CD4-positive, alpha-beta T cell treated with Interleukin-1 beta for 1 hour (primary cell): Measurements from ENCODE around the gene RTN1.
A peak's percentile ranks its signal among the peaks of the same experiment; 100 is the strongest.

Experiments used
- DNase-seq, 2 donors: peaks; one replicate each; pipeline ENCODE4 v3.0.0-alpha.2; 2020 to 2022

RTN1 gene

DNA sequence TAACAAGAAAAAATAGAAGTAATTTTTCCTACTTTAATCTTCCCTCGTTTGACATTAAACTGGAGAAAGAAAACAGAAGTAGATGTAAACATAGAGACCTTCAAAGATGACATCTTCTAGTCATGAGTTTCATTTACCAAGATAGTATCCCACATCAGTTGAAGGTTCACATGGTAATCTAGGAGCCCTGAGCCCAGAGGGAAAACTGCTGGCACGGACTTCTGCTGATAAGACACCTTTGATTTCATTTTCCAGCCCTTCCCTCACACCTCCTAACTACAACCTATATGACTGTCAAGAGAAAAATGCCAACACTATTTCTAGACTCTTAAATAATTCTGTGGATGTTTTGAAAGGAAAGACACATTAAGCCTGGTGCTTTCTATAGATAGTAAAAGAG lies 247.9 kb downstream of the RTN1 start:
- DNase-seq: no peak

GRCh38 chr14:59619061-59619460 lies 251.5 kb downstream of the RTN1 start:
- no peak for DNase-seq

DNA sequence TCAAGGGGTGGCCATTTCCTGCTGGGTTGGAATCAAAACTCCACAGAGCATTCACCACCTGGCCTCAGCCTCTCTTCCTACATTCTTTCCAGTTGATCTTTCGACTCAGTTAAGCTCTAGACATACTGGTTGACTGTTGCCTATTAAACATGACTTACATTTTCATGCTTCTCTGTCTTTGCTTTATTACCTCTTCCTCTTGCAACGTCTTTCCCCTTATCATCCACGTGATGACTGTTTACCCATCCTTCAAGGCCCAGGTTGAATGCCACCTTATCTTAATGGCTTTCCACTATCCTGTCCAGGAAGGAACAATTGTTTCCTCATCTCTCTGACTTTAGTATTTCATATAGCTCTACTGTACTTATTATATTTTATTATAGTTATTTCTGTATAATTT lies 269.5 kb downstream of the RTN1 start:
- no peak for DNase-seq

GRCh38 chr14:59600211-59600945 lies 270.2 kb downstream of the RTN1 start:
- no peak for DNase-seq

DNA sequence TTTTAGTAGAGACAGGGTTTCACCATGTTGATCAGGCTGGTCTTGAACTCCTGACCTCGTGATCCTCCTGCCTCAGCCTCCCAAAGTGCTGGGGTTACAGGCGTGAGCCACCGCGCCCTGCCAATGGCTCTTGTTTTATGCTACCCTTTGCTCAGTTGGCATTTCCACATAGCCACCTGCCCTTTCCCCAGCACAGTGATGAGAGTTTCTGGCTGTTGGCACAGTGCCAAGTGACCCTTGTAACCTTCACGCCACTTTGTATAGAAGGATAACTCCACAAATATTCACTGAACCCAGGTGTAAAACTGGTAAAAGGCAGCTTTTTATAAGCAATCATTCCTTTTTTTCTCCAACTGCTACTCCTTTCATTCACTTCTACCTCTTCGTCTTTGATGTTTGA lies 275.5 kb downstream of the RTN1 start:
- DNase-seq: no peak

- no peak for DNase-seq
Observed at GRCh38 chr14:59591641-59592370, 278.8 kb downstream of the RTN1 start.

DNA sequence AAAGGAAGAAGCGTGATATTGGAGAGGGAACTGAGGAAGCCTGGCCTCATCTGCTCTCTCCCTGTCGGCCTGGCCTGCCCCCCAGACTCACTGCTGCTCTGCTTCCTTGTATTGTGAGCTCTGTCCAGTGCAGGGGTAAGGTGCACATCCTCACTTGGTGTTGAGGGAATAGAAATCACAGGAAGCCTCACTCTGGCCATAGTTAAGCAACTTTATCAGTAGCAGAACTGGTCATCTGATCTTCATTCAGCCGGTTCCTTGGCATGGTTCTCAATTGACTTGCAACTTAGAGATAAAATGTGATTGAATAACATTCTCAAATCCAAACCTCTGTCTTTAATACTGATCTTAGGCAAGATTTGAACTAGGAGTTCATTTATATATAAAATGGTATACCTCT lies 282.5 kb downstream of the RTN1 start:
- DNase-seq: no peak

GRCh38 chr14:59585891-59586554 lies 284.6 kb downstream of the RTN1 start:
- no peak for DNase-seq

DNA sequence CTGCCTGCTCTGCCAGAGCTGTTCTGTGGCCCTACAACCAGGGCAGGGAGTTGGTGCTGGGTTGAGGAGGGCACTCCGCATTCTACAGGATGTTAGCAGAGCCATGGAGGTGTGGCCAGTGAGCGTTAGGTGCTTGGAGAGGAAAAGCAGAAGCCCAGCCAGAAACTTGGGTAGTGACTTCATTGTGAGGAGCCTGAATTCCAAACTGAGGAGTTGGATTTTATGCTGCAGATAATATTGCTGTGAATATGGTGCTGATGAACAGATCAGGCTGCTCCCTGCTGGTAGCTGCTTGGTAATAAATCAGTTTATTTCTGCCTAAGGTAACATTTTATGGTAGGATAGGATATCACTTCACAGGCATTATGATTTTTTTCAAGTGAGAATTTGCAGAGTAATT lies 286.8 kb downstream of the RTN1 start:
- DNase-seq: no peak

DNA sequence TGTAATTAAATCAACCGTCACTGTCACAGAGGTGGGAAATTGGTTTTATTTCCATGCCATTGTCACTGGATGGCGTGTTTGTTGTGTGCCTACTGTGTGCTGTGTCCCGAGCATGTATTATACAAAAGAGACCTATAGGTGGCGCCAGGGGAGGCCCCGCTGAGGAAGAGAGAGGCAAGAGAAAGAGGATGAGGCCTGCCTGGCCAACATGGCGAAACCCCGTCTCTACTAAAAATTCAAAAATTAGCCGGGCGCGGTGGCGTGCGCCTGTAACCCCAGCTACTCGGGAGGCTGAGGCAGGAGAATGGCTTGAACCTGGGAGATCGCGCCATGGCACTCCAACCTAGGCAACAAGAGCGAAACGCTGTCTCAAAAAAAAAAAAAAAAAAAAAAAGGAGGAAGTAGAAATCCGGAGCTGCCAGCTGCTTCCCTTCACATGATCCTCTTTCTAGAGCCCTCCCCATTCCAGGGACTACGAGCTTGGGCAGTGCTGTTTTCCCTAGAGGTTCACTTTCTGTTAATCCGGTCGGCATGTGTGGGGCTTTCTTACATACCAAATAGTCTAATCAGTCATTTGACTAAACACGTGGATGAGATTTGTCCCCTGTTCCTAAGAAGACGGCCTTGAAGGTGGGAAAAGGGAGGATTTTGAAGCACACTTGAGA lies 287.6 kb downstream of the RTN1 start:
- DNase-seq: peak in 1 of 2 donors; percentile 3

GRCh38 chr14:59582161-59582560 lies 288.4 kb downstream of the RTN1 start:
- DNase-seq: no peak

DNA sequence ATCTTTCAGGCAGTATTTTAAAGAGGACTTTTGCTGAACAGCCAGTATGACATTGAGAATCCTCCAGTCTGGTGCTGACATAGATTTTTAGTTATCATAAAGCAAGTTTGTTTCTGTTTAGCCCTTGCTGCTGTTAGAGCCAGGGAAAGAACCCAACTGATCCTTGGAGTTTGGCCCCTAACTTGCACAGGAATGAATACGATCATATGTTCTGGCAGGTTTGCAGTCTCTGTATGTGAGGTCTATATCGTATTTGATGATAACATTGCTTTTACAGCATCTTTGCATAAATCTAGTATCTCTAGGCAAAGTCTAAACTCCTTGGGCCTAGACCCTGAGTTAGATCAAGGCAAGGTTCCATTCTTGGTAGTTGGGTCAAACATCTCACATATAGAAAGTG lies 289.7 kb downstream of the RTN1 start:
- DNase-seq: no peak

GRCh38 chr14:59576332-59577294 lies 294.0 kb downstream of the RTN1 start, which contains the start of gene CCDC175:
CCDC175 (minus strand) TSS chr14:59576812; CDS start chr14:59576775, 37 bp downstream.
- peak; percentile 74 to 85 for DNase-seq

DNA sequence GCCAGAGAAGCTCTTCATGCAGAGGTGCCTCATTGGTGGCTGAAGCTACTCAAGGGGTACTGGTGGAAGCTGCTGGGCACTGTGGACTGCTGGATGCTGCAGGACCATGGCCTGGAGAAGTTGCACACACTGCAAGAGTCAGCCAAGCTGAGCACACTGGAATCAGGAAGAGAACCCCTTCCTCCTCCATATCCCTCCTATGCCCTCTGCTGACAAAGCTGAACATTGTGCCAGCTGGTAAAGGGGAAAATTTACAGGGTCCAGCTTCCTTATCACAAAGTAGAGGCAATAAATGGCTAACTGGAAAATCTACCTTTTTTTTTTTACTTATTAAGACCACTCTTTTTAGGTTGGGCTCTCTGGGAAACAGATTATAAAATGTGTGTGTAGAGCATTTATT lies 300.5 kb downstream of the RTN1 start:
- no peak for DNase-seq

DNA sequence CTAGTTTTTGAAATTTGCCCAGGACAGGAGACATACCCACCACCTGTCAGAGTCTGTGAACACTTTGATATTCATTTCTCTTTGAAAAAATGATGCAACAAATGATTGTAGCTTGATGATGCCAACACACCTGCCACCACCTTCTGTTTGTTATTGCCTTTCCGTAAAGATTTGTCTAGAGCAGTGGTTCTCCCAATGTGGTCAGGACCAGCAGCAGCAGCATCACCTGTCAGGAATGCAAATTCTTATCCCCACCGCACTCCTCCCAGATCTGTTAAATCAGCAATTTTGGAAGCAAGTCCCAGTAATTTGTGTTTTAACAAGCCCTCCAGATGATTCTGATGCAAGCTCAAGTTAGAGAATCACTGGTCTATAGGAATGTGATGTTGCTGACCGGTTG lies 303.9 kb downstream of the RTN1 start:
- no peak for DNase-seq

DNA sequence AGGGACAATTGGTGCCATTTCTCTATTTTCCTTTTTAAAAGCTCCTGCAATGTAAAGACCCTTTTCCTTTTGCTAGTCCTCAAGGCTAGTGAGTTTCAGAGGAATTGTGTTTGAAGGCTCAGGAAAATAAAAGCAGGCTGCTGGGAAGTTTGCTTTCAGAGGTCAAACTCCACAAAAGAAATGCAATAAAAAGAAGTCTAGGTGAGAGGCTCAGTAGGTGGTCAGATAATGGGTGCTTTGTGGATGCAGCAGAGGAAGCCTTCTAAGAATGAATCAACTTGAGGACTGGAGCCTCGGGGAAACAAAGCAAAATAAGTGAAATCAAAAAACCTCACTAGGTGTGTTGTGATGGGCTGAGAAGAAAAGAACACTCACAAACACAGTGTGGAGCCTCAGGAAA lies 304.3 kb downstream of the RTN1 start:
- no peak for DNase-seq

DNA sequence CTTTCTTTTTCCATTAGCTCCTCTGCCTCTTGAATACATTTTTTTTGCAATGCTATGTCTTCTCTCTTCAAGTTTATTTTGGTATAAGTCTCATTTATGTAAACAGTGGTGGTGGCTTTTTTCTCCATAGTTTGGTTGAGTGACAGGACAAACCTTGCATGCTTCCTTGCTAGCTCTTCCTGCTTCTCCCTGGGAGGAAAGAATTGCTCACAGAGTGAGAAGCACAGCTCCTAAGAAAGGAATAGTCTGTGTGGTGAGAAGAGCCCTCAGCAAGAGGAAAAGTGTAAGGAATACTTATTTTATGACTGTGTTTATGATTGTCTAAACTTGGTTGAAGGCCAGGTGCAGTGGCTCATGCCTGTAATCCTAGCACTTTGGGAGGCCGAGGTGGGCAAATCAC lies 305.5 kb downstream of the RTN1 start:
- DNase-seq: no peak

DNA sequence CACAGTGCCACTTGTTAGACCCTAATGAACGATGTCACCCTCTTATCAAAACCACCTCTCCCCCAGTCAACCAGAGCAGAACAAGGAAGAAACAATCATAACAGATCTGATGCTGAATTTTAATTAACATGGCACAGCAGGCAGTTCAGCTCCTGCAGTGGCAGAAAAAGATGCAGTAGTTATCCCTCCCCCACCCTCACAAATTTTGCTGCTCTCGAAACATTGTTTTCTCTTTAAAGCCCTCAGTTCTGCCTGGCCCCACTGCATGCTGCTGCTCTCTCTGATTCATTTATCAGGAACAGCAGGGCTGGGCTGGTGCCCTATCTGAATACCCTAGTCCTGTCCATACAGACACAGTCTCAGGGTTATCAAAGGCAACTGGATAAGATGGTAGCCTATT lies 306.2 kb downstream of the RTN1 start:
- DNase-seq: no peak

- no peak for DNase-seq
Observed at GRCh38 chr14:59547310-59547709, 323.3 kb downstream of the RTN1 start.
